Neural crest cell (in vitro differentiated cells): ENCODE measurements around the gene MAGI2. TPM values are rescaled to one million over a fixed set of nuclear protein-coding genes. Genes with fewer than 3 reads are reported as not detected.

Experiments
- DNase-seq: peaks from one replicate; pipeline ENCODE4 v3.0.0; 2021; ENCODE audit warnings: low read depth, mixed read lengths, low spot score
- H3K27ac Mint-ChIP-seq: one replicate; pipeline ENCODE4 v1.8.0; 2021; ENCODE audit warnings: mild to moderate bottlenecking, mixed read lengths; ENCODE audit not compliant: unreplicated experiment
- H3K27me3 Mint-ChIP-seq: 2 replicates; pipeline ENCODE4 v1.8.0; 2021; ENCODE audit warnings: low read depth, mild to moderate bottlenecking, mixed read lengths
- H3K36me3 Mint-ChIP-seq: 2 replicates; pipeline ENCODE4 v1.8.0; 2021; ENCODE audit warnings: low read depth, mild to moderate bottlenecking, mixed read lengths
- H3K4me1 Mint-ChIP-seq: 2 replicates; pipeline ENCODE4 v1.8.0; 2021; ENCODE audit warnings: mixed read lengths
- H3K4me3 Mint-ChIP-seq: one replicate; pipeline ENCODE4 v1.8.0; 2021; ENCODE audit warnings: mild to moderate bottlenecking, mixed read lengths
- H3K9me3 Mint-ChIP-seq: 2 replicates; pipeline ENCODE4 v1.8.0; 2021; ENCODE audit warnings: mixed read lengths
- CTCF ChIP-seq: fragments of 200-600 bp; sonication (generic); conservative IDR thresholded peaks from 2 replicates; pipeline ENCODE4 v1.5.0; 2021; ENCODE audit warnings: antibody characterized with exemption, mild to moderate bottlenecking
- total RNA-seq: library from RNA; stranded (reverse); gene quantifications from 2 replicates; pipeline ENCODE4 v1.2.1, GENCODE V29; 2021

The MAGI2 gene
- total RNA-seq, 1 donor from 2014 or later, result 10.0 TPM

- no peaks in the 10 kb centered on the region for H3K36me3 Mint-ChIP-seq
- H3K27ac Mint-ChIP-seq, result no peak overlapping the region
- no peaks in the 10 kb centered on the region for H3K27me3 Mint-ChIP-seq
- H3K9me3 Mint-ChIP-seq, result no peaks in the 10 kb centered on the region
- no peak for DNase-seq
- TF ChIP-seq CTCF, result no peak
- no peak overlapping the region for H3K4me3 Mint-ChIP-seq
- no peaks in the 10 kb centered on the region for H3K4me1 Mint-ChIP-seq
Measured at GRCh38 chr7:78568690-78569089, 884.8 kb downstream of the MAGI2 start.

- no peak for TF ChIP-seq CTCF
- DNase-seq, result no peak
- Mint-ChIP-seq H3K36me3 (no peaks in the 10 kb centered on the region), H3K27me3 (no peaks in the 10 kb centered on the region), H3K27ac (no peak overlapping the region), H3K4me1 (peaks cover 5% of the 10 kb centered on the region), H3K9me3 (no peaks in the 10 kb centered on the region), H3K4me3 (no peak overlapping the region)
Measured at GRCh38 chr7:78567836-78568235, 885.6 kb downstream of the MAGI2 start.

- H3K27ac Mint-ChIP-seq, result no peak overlapping the region
- TF ChIP-seq CTCF, result no peak
Measured at GRCh38 chr7:78565784-78566183, 887.7 kb downstream of the MAGI2 start.

GRCh38 chr7:78563191-78563590, 890.3 kb downstream of the MAGI2 start:
- Mint-ChIP-seq H3K27me3 (no peaks in the 10 kb centered on the region), H3K9me3 (no peaks in the 10 kb centered on the region), H3K27ac (no peak overlapping the region), H3K36me3 (no peaks in the 10 kb centered on the region), H3K4me1 (peaks cover 45% of the 10 kb centered on the region), H3K4me3 (no peak overlapping the region)
- DNase-seq, result no peak
- TF ChIP-seq CTCF, result no peak

More at GRCh38 chr7:78565784-78566183, 887.7 kb downstream of the MAGI2 start:
- Mint-ChIP-seq H3K36me3 (no peaks in the 10 kb centered on the region), H3K4me3 (no peak overlapping the region), H3K4me1 (peaks cover 25% of the 10 kb centered on the region), H3K9me3 (no peaks in the 10 kb centered on the region), H3K27me3 (no peaks in the 10 kb centered on the region)
- no peak for DNase-seq

- no peak for TF ChIP-seq CTCF
- Mint-ChIP-seq H3K36me3 (no peaks in the 10 kb centered on the region), H3K4me1 (peaks cover 51% of the 10 kb centered on the region), H3K4me3 (no peak overlapping the region), H3K27me3 (no peaks in the 10 kb centered on the region), H3K9me3 (no peaks in the 10 kb centered on the region), H3K27ac (no peak overlapping the region)
- DNase-seq, result no peak
Measured at GRCh38 chr7:78562191-78562590, 891.3 kb downstream of the MAGI2 start.

GRCh38 chr7:78558566-78558965, 894.9 kb downstream of the MAGI2 start:
- H3K27me3 Mint-ChIP-seq, result no peaks in the 10 kb centered on the region
- DNase-seq, result no peak
- no peaks in the 10 kb centered on the region for H3K36me3 Mint-ChIP-seq
- no peak overlapping the region for H3K4me3 Mint-ChIP-seq
- no peak for TF ChIP-seq CTCF
- H3K9me3 Mint-ChIP-seq, result peaks cover 3% of the 10 kb centered on the region
- H3K4me1 Mint-ChIP-seq, result peaks cover 52% of the 10 kb centered on the region
- H3K27ac Mint-ChIP-seq, result no peak overlapping the region
